ENCODE data around the gene HYKK.

HYKK gene

DNA sequence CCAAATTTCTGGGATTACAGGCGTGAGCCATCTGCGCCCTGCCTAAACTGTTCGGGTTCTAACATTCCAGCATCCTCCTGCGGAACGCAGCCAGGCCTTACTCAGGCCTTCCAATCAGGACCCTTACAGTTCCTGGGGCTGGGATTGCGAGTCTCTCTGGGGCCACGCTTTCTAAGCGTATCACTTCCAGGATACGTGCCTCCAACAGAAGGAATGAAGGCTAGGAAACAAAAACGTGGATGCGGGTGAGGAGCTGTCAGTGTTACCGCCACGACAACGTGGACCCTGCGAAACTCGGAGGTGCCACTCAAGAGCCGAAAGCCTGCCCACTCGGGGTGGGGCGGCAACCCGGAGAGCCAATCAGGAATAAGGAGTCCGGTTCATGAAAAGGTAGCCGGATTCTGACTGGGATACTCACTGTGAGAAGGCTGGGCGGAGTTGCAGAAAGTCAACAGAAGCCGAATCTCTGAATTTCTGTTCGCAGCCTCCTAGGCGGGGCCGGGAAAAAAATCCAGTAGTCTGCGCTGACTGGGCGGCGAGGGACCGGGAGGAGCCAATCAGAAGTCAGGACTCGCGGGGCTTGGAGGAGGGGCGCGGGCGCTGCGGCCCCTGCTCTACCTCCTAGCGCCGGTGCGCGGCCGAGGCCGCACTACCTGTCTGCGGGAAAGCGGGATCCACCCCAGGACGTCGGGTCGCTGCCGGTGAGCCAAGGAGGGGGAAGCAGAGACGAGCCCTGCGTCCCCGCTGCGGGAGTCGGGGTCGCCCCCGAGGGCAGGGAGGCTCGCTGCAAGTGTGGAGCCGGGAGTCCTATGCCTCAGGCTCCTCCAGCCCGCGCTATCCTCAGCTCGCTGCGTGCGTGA lies at the start of gene HYKK:
HYKK (plus strand) TSS at position 607 of the 860 bp plus-strand sequence. CDS start 5,512 bp downstream, outside the sequence.
- Histone ChIP-seq H3K27me3 (ENCODE audit: control insufficient read depth, insufficient read depth, low read length) (peaks cover 23% of the 10 kb centered on the region), H3K9me3 (ENCODE audit: control insufficient read depth, low read depth, low read length) (no peaks in the 10 kb centered on the region), H3K4me1 (ENCODE audit: control insufficient read depth, low read depth, low read length) (peaks cover 5% of the 10 kb centered on the region), H3K9ac (ENCODE audit: low read length) (peak within 1 kb of the TSS; percentile 39), H3K36me3 (ENCODE audit: control insufficient read depth, low read depth, low read length) (no peaks in the 10 kb centered on the region), H3K27ac (ENCODE audit: low read length) (no peak within 1 kb of the TSS), H3K4me3 (ENCODE audit: low read length) (peak within 1 kb of the TSS; percentile 60)

DNA sequence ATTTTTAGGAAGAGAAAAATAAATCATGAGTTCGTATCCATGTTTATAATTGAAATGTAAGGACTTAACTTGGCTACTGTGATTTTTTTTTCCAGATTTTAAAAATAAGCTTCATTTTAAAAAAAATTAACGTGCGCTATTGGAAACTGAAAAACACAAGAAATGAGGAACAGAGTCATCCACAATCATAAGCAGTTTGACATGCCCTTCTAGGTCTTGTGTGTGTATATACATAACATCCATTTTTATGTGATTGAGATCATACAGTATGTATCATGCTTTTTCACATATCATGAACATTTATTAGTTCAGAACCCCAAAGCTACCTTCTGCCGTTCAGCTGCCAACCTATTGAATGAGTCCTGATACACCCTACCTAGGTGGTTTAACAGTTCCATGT lies 46.6 kb upstream of the HYKK start:
- H3K9ac ChIP-seq (ENCODE audit: low read length): no peak overlapping the region
- H3K27me3 ChIP-seq (ENCODE audit: control insufficient read depth, insufficient read depth, low read length): no peaks in the 10 kb centered on the region
- no peak overlapping the region for H3K27ac ChIP-seq (ENCODE audit: low read length)
- H3K4me3 ChIP-seq (ENCODE audit: low read length): no peak overlapping the region
- no peaks in the 10 kb centered on the region for H3K9me3 ChIP-seq (ENCODE audit: control insufficient read depth, low read depth, low read length)
- peaks cover 10% of the 10 kb centered on the region for H3K4me1 ChIP-seq (ENCODE audit: control insufficient read depth, low read depth, low read length)
- peaks cover 30% of the 10 kb centered on the region for H3K36me3 ChIP-seq (ENCODE audit: control insufficient read depth, low read depth, low read length)

DNA sequence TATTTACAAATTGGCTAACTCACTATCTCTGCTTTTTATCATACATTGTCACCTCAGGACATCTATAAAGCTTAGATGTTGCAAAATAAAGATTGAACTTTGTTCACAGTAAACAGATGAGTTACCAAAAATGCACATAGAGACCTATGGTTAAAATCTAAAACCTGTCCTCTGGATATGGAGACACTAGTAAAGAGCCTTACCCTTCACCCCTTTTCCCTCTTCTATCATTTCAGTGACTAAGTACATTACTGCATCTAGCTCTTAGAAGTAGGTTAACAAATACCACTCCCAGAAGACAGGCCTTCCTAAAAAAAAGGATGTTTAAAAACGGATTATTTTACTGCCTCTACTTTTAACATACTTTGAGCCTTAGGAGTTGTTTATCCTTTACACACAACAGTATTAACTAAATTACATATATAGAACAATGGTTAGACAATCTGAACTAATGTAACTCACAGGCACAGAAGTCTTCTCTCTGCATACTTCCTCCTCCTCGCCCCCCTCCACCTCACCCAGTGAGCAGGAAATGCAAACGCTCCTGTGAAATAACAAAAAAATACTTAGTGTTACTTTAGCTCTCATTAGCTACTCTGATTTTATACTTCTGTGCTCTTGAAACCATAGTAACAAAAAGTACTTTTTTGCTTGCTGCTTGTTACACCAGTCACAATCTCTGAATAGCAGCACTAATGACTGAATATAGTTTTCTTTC lies 46.0 kb upstream of the HYKK start:
- H3K4me3 ChIP-seq (ENCODE audit: low read length): no peak overlapping the region
- H3K4me1 ChIP-seq (ENCODE audit: control insufficient read depth, low read depth, low read length): peaks cover 10% of the 10 kb centered on the region
- peaks cover 36% of the 10 kb centered on the region for H3K36me3 ChIP-seq (ENCODE audit: control insufficient read depth, low read depth, low read length)
- H3K9ac ChIP-seq (ENCODE audit: low read length): peak overlapping the region; percentile 6
- no peak overlapping the region for H3K27ac ChIP-seq (ENCODE audit: low read length)
- H3K9me3 ChIP-seq (ENCODE audit: control insufficient read depth, low read depth, low read length): no peaks in the 10 kb centered on the region
- no peaks in the 10 kb centered on the region for H3K27me3 ChIP-seq (ENCODE audit: control insufficient read depth, insufficient read depth, low read length)

DNA sequence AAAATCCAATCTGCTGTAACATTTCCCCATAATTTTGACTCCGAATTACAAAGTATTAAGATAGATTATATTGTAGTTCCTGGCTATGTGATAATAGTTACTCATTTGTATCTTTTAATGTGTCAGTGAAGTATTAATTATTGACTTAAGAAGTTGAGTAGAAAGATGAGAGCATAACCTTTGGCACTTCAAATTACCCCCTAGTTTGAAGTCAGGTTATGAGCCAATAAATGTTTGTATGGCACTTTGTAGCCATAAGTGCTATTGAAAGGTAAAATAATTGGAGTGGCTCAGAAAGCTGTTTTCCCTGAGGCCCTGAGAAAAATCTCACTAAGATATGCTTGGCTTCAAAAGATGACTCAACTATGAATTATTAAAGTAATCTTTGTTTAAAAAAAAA lies 38.3 kb upstream of the HYKK start:
- Histone ChIP-seq H3K4me3 (ENCODE audit: low read length) (no peak overlapping the region), H3K27me3 (ENCODE audit: control insufficient read depth, insufficient read depth, low read length) (no peaks in the 10 kb centered on the region), H3K4me1 (ENCODE audit: control insufficient read depth, low read depth, low read length) (no peaks in the 10 kb centered on the region), H3K36me3 (ENCODE audit: control insufficient read depth, low read depth, low read length) (peaks cover 77% of the 10 kb centered on the region), H3K27ac (ENCODE audit: low read length) (no peak overlapping the region), H3K9ac (ENCODE audit: low read length) (no peak overlapping the region), H3K9me3 (ENCODE audit: control insufficient read depth, low read depth, low read length) (no peaks in the 10 kb centered on the region)

DNA sequence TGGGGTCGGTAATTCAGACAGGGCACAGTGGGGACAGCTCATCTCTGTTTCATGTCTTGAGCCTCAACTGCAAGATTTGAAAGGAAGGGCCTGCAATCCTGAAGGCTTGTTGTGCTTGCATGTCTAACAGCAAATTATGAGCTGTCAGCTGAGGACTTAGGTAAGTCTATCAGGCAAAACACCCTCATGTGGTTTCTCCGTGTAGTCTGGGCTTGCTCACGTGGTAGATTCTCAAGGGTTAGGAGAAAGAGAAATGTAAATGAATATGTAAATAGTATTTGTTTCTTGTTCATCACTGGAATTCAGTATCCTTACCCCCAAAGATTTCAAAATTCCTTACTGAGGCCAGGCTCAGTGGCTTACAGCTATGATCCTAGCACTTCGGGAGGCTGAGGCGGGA lies 30.1 kb upstream of the HYKK start:
- no peak overlapping the region for H3K27ac ChIP-seq (ENCODE audit: low read length)
- no peaks in the 10 kb centered on the region for H3K4me1 ChIP-seq (ENCODE audit: control insufficient read depth, low read depth, low read length)
- H3K9me3 ChIP-seq (ENCODE audit: control insufficient read depth, low read depth, low read length): no peaks in the 10 kb centered on the region
- peaks cover 66% of the 10 kb centered on the region for H3K36me3 ChIP-seq (ENCODE audit: control insufficient read depth, low read depth, low read length)
- H3K27me3 ChIP-seq (ENCODE audit: control insufficient read depth, insufficient read depth, low read length): no peaks in the 10 kb centered on the region
- no peak overlapping the region for H3K9ac ChIP-seq (ENCODE audit: low read length)
- no peak overlapping the region for H3K4me3 ChIP-seq (ENCODE audit: low read length)

GRCh38 chr15:78479650-78480049 lies 27.7 kb upstream of the HYKK start:
- H3K4me1 ChIP-seq (ENCODE audit: control insufficient read depth, low read depth, low read length): no peaks in the 10 kb centered on the region
- H3K9me3 ChIP-seq (ENCODE audit: control insufficient read depth, low read depth, low read length): no peaks in the 10 kb centered on the region
- H3K36me3 ChIP-seq (ENCODE audit: control insufficient read depth, low read depth, low read length): peaks cover 62% of the 10 kb centered on the region
- H3K4me3 ChIP-seq (ENCODE audit: low read length): no peak overlapping the region
- no peak overlapping the region for H3K27ac ChIP-seq (ENCODE audit: low read length)
- no peaks in the 10 kb centered on the region for H3K27me3 ChIP-seq (ENCODE audit: control insufficient read depth, insufficient read depth, low read length)
- H3K9ac ChIP-seq (ENCODE audit: low read length): no peak overlapping the region

DNA sequence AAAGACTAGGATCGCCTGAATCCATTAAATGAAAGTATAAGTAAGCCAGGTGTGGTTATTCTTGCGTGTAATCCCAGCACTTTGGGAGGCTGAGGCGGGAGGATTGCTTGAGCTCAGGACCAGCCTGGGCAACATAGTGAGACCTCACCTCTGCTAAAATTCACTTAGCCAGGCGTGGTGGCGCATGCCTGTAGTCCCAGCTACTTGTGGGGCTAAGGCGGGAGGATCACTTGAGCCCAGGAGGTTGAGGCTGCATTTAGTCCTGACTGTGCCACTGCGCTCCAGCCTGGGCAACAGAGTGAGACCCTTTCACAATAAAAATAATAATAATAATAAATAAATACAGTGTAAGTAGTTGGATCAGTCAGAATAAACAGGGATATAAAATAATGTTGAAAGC lies 25.5 kb upstream of the HYKK start:
- no peaks in the 10 kb centered on the region for H3K27me3 ChIP-seq (ENCODE audit: control insufficient read depth, insufficient read depth, low read length)
- no peak overlapping the region for H3K9ac ChIP-seq (ENCODE audit: low read length)
- no peaks in the 10 kb centered on the region for H3K4me1 ChIP-seq (ENCODE audit: control insufficient read depth, low read depth, low read length)
- no peak overlapping the region for H3K4me3 ChIP-seq (ENCODE audit: low read length)
- H3K9me3 ChIP-seq (ENCODE audit: control insufficient read depth, low read depth, low read length): no peaks in the 10 kb centered on the region
- H3K36me3 ChIP-seq (ENCODE audit: control insufficient read depth, low read depth, low read length): peaks cover 62% of the 10 kb centered on the region
- no peak overlapping the region for H3K27ac ChIP-seq (ENCODE audit: low read length)

DNA sequence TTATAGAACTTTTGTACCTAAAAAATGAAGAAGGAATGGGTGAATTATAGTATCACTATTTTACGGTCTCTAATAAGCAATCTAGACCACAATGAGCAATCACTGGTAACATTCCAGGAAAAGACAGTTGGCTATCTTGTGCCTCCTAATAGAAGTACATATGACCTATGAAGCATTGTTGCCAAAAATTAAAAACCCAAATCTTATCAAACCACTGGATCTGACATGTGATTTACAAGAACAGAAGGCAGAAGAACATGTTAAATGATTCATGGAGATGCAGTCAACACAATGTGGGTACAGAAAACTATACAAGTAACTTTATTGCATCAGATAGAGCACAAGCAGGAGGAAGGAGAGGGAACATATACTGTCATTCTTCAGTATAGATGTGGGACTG lies 14.5 kb upstream of the HYKK start:
- Histone ChIP-seq H3K27me3 (ENCODE audit: control insufficient read depth, insufficient read depth, low read length) (no peaks in the 10 kb centered on the region), H3K4me1 (ENCODE audit: control insufficient read depth, low read depth, low read length) (no peaks in the 10 kb centered on the region), H3K9me3 (ENCODE audit: control insufficient read depth, low read depth, low read length) (no peaks in the 10 kb centered on the region), H3K4me3 (ENCODE audit: low read length) (no peak overlapping the region), H3K36me3 (ENCODE audit: control insufficient read depth, low read depth, low read length) (peaks cover 80% of the 10 kb centered on the region), H3K9ac (ENCODE audit: low read length) (no peak overlapping the region), H3K27ac (ENCODE audit: low read length) (no peak overlapping the region)

DNA sequence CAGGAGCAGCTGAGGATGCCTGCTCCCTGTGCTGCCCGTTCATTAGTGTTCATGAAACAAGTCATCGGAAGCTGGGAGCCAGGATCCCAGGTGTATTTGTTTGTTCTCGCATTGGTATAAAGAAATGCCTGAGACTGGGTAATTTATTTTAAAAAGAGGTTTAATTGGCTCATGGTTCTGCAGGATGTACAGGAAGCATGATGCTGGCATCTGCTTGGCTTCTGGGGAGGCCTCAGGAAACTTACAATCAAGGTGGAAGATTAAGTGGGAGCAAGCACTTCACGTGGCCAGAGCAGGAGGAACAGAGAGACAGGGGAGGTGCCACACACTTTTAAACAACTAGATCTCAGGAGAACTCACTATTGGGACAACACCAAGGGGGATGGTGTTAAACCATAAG lies 5.5 kb upstream of the HYKK start:
- no peaks in the 10 kb centered on the region for H3K4me1 ChIP-seq (ENCODE audit: control insufficient read depth, low read depth, low read length)
- H3K4me3 ChIP-seq (ENCODE audit: low read length): no peak overlapping the region
- no peaks in the 10 kb centered on the region for H3K27me3 ChIP-seq (ENCODE audit: control insufficient read depth, insufficient read depth, low read length)
- H3K27ac ChIP-seq (ENCODE audit: low read length): no peak overlapping the region
- H3K36me3 ChIP-seq (ENCODE audit: control insufficient read depth, low read depth, low read length): peaks cover 30% of the 10 kb centered on the region
- no peaks in the 10 kb centered on the region for H3K9me3 ChIP-seq (ENCODE audit: control insufficient read depth, low read depth, low read length)
- H3K9ac ChIP-seq (ENCODE audit: low read length): no peak overlapping the region

GRCh38 chr15:78502641-78503040 lies 4.7 kb upstream of the HYKK start:
- Histone ChIP-seq H3K36me3 (ENCODE audit: control insufficient read depth, low read depth, low read length) (peaks cover 24% of the 10 kb centered on the region), H3K4me1 (ENCODE audit: control insufficient read depth, low read depth, low read length) (no peaks in the 10 kb centered on the region), H3K4me3 (ENCODE audit: low read length) (no peak overlapping the region), H3K27ac (ENCODE audit: low read length) (no peak overlapping the region), H3K27me3 (ENCODE audit: control insufficient read depth, insufficient read depth, low read length) (peaks cover under 1% of the 10 kb centered on the region), H3K9me3 (ENCODE audit: control insufficient read depth, low read depth, low read length) (no peaks in the 10 kb centered on the region), H3K9ac (ENCODE audit: low read length) (no peak overlapping the region)

DNA sequence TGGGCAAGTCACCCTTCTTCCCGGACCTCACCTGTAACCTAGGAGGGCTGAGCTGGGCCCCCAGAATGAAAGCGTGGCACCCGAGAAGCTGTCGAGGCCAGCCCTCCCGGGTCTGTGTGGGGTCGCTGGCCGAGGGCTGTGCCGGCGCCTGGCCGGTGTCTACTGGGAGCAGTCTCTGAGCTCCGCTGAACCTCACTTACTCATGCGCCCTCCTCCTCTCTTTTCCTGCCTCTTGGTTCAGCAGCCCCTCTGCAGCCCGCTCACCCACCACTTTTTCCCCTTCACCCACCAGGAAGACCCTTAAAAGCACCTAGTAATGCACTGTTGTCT lies 419 bp downstream of the HYKK start:
- Histone ChIP-seq H3K9me3 (ENCODE audit: control insufficient read depth, low read depth, low read length) (no peaks in the 10 kb centered on the region), H3K36me3 (ENCODE audit: control insufficient read depth, low read depth, low read length) (no peaks in the 10 kb centered on the region), H3K27ac (ENCODE audit: low read length) (no peak overlapping the region), H3K9ac (ENCODE audit: low read length) (peak overlapping the region; percentile 39), H3K4me1 (ENCODE audit: control insufficient read depth, low read depth, low read length) (peaks cover 5% of the 10 kb centered on the region), H3K4me3 (ENCODE audit: low read length) (peak overlapping the region; percentile 60), H3K27me3 (ENCODE audit: control insufficient read depth, insufficient read depth, low read length) (peaks cover 23% of the 10 kb centered on the region)

DNA sequence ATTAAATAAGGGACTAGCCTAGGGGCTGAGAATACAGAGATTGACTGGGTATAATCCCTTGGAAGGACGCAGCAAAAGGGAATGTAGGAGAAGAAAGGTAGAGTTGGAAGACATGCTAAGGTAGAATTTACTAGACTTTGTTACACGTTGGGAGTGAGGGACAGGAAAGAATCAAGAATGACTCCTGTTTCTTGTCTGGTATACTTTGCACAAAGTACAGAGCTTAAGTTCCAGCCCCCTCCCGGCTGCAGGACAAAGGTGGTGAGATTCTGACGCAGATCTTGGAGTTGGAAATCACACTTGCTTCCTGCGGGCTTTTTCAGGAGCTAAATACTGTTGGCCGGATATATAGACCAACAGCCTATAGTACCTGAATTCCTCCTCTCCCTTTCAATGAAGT lies 895 bp downstream of the HYKK start:
- Histone ChIP-seq H3K36me3 (ENCODE audit: control insufficient read depth, low read depth, low read length) (no peaks in the 10 kb centered on the region), H3K4me3 (ENCODE audit: low read length) (peak overlapping the region; percentile 60), H3K9me3 (ENCODE audit: control insufficient read depth, low read depth, low read length) (no peaks in the 10 kb centered on the region), H3K4me1 (ENCODE audit: control insufficient read depth, low read depth, low read length) (peaks cover 5% of the 10 kb centered on the region), H3K9ac (ENCODE audit: low read length) (peak overlapping the region; percentile 39), H3K27ac (ENCODE audit: low read length) (no peak overlapping the region), H3K27me3 (ENCODE audit: control insufficient read depth, insufficient read depth, low read length) (peaks cover 23% of the 10 kb centered on the region)
